Ascending aorta (tissue), 2 donors: Measurements from ENCODE around the gene PIEZO1. TPM values are rescaled to one million over a fixed set of nuclear protein-coding genes. Genes with fewer than 3 reads are reported as not detected.

Experiments used
- DNase-seq, 2 donors: peaks; one replicate each; pipeline ENCODE4 v3.0.0-alpha.2; 2019; ENCODE audit warnings: low spot score in 2 of 2
- H3K27ac ChIP-seq, 2 donors: fragments of 200-600 bp; sonication (generic); one replicate each; pipeline ENCODE4 v1.5.1; 2016 to 2017; ENCODE audit warnings: mild to moderate bottlenecking in 1 of 2
- H3K27me3 ChIP-seq: fragments of 200-600 bp; sonication (generic); one replicate; pipeline ENCODE4 v1.5.1; 2017
- H3K36me3 ChIP-seq, 2 donors: fragments of 200-600 bp; sonication (generic); one replicate each; pipeline ENCODE4 v1.5.1; 2016
- H3K4me1 ChIP-seq, 2 donors: fragments of 200-600 bp; sonication (generic); one replicate each; pipeline ENCODE4 v1.5.1; 2016 to 2017; ENCODE audit warnings: mild to moderate bottlenecking in 1 of 2
- H3K4me3 ChIP-seq, 2 donors: fragments of 200-600 bp; sonication (generic); one replicate each; pipeline ENCODE4 v1.5.1; 2016 to 2017; ENCODE audit warnings: mild to moderate bottlenecking in 1 of 2
- H3K9me3 ChIP-seq, 2 donors: fragments of 200-600 bp; sonication (generic); one replicate each; pipeline ENCODE4 v1.5.1; 2016
- intact Hi-C: fragments of 100-400 bp; cut with DNase I; formaldehyde crosslinking; loops from one replicate; pipeline ENCODE4 v1.15.1; 2023
- total RNA-seq: library from RNA; depleted of rRNA; stranded (reverse); fragments of >200 nt; gene quantifications from one replicate; pipeline ENCODE4 v1.1.0, GENCODE V29; 2016
- TF ChIP-seq, protein P1 (sequence below), 3 experiments: fragments of 200-600 bp in 2 of 3; fragments of 450-650 bp in 1 of 3; sonication (generic) in 2 of 3; IDR thresholded peaks; one replicate each; pipeline ENCODE4 v1.5.1; 2016 to 2019; ENCODE audit warnings: antibody characterized with exemption in 3 of 3, mild to moderate bottlenecking in 1 of 3, moderate library complexity in 1 of 3

Gene PIEZO1
- total RNA-seq, 1 donor from 2014 or later, result 428 TPM

DNA sequence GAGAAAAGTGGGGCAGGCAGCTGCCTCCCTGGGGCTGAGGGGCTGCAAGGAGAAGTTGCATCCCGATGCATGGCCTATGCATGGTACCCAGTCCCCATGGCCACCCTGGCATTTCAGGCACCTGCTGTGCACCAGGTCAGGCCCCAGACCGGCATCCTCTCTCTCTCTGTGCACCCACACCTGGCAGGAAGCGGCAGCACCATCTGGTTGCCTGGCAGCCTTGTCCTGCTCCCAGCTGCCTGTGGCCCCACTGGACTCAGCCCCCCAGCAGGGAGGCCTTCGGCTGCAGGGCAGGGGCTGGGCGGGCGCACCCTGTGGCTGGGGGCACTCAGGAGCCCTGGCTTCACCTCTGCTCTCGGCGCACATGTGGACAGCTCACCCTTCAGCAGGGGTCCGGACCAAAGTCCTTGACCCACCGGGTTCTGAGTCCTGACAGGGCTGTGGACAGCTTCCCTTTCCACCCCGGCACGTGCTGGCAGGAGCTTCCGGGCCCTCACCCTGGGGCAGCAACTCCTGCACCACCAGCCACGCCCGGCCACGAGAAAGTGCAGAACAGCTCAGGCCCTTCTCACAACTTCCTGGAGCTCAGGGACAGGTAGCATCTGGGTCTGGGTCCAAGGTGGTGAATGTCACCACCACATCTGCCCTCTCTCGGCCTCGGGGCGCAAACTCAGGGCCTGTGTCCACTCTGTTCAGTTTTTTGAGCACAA, 42.0 kb downstream of the PIEZO1 start:
- TF ChIP-seq, protein P1, sequence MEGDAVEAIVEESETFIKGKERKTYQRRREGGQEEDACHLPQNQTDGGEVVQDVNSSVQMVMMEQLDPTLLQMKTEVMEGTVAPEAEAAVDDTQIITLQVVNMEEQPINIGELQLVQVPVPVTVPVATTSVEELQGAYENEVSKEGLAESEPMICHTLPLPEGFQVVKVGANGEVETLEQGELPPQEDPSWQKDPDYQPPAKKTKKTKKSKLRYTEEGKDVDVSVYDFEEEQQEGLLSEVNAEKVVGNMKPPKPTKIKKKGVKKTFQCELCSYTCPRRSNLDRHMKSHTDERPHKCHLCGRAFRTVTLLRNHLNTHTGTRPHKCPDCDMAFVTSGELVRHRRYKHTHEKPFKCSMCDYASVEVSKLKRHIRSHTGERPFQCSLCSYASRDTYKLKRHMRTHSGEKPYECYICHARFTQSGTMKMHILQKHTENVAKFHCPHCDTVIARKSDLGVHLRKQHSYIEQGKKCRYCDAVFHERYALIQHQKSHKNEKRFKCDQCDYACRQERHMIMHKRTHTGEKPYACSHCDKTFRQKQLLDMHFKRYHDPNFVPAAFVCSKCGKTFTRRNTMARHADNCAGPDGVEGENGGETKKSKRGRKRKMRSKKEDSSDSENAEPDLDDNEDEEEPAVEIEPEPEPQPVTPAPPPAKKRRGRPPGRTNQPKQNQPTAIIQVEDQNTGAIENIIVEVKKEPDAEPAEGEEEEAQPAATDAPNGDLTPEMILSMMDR (IDR thresholded peaks at IDR 0.05), result no peak
- no peak for DNase-seq
- Histone ChIP-seq H3K9me3 (no peaks in the 10 kb centered on the region), H3K4me3 (no peak overlapping the region), H3K27me3 (no peaks in the 10 kb centered on the region), H3K4me1 (peaks cover 6 to 9% of the 10 kb centered on the region in 2 donors), H3K36me3 (peaks cover 16 to 20% of the 10 kb centered on the region in 2 donors), H3K27ac (no peak overlapping the region)
- intact Hi-C loops, result loop anchor here (1.0 kb wide), 1 partner anchor 42 kb away; the partner anchor contains the start of gene PIEZO1

DNA sequence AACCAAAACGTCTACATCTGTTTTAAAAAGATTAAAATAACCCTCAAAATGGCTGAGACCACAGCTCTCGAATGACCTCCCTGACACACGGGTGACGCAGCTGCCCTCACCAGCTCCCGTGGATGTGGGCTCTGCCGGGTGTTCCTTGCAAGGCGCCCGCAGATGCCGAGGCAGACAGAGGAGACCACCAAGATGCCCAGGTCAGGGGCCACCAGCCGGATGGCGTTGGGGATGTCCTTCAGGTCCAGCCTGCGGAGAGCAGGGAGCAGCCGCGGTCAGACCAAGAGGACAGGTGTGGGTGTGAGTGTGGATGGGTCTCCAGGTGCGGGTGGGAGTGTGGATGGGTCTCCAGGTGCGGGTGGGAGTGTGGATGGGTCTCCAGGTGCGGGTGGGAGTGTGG, 43.7 kb downstream of the PIEZO1 start:
- Histone ChIP-seq H3K4me1 (peaks cover 3 to 5% of the 10 kb centered on the region in 2 donors), H3K27me3 (no peaks in the 10 kb centered on the region), H3K9me3 (no peaks in the 10 kb centered on the region), H3K27ac (no peak overlapping the region), H3K4me3 (no peak overlapping the region), H3K36me3 (peaks cover 16 to 25% of the 10 kb centered on the region in 2 donors)
- intact Hi-C loops, result no loop called here
- TF ChIP-seq, protein P1 (IDR thresholded peaks at IDR 0.05), result no peak
- no peak for DNase-seq

DNA sequence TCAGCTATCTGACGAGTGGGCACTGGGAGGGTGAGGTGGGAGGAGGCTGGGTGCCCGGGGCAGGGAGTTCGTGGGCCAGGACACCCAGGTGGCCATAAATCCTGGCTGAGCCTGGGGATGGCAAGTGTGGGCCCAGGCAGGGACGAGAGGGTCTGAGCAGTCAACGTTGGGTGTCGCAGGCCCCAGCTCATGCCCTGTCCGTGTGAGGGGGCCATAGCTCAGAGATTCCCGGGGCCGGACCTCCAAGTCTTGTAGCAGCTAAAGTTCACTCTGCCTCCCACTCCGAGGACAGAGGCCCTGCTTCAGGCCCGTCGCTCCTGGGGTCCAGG, 44.3 kb downstream of the PIEZO1 start:
- Histone ChIP-seq H3K9me3 (no peaks in the 10 kb centered on the region), H3K4me1 (peaks cover 3 to 5% of the 10 kb centered on the region in 2 donors), H3K36me3 (peaks cover 21 to 29% of the 10 kb centered on the region in 2 donors)

DNA sequence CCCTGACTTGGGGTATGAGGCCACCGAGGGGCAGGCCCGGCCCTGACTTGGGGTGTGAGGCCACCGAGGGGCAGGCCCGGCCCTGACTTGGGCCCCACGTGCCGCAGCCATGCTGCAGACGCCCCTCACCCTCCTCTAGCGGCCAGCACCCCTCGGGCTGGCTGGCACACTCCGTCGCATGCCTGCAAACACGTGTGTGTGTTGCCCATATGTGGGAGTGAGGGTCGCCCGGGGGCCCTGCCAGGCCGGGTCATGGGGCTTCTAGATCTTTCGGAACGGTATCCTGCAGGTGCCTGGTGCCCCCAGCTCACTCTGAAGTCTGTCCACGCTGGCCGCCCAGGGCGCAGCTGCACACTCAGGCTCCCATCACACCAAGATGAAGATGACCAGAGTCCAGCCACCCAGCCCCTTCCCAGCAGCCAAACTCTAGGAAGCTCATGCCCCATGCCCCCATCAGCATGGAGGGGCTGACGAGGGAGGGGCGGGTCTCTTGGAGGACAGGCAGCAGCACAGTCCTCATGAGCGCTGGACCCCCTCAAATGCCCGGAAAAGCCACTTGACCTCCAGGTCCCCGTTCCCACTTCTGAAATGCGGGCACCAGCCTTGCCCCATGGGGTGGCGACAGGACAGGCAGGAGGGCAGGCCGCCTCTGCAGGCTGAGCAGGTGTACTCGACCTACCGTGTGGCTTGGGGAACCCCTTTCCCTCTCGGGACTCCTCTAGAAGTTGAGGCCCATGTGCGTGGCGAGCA, 44.9 kb downstream of the PIEZO1 start:
- intact Hi-C loops, result no loop called here
- DNase-seq, result no peak
- H3K4me1 ChIP-seq, result peaks cover 3 to 5% of the 10 kb centered on the region in 2 donors
- TF ChIP-seq, protein P1 (IDR thresholded peaks at IDR 0.05), result no peak
- H3K9me3 ChIP-seq, result no peaks in the 10 kb centered on the region
- H3K36me3 ChIP-seq, result peaks cover 27 to 35% of the 10 kb centered on the region in 2 donors
- no peak overlapping the region for H3K27ac ChIP-seq
- H3K4me3 ChIP-seq, result no peak overlapping the region
- no peaks in the 10 kb centered on the region for H3K27me3 ChIP-seq

More for the DNA sequence above, 44.3 kb downstream of the PIEZO1 start:
- Histone ChIP-seq H3K27ac (no peak overlapping the region), H3K27me3 (no peaks in the 10 kb centered on the region), H3K4me3 (no peak overlapping the region)
- DNase-seq, result no peak
- intact Hi-C loops, result no loop called here
- TF ChIP-seq, protein P1 (IDR thresholded peaks at IDR 0.05), result no peak

DNA sequence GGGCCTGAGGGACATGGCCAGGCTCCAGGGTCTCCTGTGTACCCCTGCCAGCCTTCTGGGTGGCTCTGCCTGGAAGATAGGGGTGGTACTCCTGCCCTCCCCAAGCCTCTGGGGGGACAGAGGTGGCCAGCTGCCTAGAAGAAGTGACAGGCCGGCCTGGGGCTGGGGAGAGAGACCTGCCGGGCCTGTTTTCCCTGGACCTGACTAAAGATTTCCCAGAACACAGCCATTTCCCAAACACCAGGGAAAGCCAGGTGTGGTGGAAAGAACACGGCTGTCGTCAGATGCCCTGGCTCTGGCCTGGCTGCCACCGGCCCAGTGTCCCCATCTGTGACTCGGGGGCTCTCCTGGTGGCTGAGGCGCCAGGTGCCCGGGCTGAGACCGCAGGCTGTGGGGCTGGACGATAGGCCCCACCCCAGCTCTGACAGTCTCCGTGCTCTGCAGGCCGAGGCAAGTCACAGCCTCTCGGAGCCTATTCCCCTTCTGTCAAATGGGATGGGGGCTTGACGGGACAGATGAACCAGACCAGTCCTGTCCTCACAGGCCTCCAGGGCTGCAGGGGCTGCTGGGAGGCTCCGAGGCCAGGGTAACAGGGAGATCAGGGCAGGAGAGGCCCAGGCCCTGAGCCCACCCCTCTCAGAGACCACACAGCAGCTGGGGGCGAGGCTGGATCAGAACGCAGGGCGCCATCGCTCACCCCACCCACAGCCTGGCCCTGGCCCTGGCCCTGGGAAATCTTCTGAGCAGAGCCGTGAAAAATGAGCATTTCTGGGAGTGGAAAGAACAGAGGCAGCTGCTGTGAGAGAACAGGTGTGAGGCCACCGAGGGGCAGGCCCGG, 45.7 kb downstream of the PIEZO1 start:
- Histone ChIP-seq H3K27ac (no peak overlapping the region), H3K27me3 (no peaks in the 10 kb centered on the region), H3K9me3 (no peaks in the 10 kb centered on the region), H3K36me3 (peaks cover 35 to 41% of the 10 kb centered on the region in 2 donors), H3K4me3 (no peak overlapping the region), H3K4me1 (peaks cover 3 to 5% of the 10 kb centered on the region in 2 donors)
- intact Hi-C loops, result no loop called here
- no peak for DNase-seq
- TF ChIP-seq, protein P1 (IDR thresholded peaks at IDR 0.05), result no peak
